ENCODE measurements around the gene STARD5.

- TF ChIP-seq CTCF (conservative IDR thresholded peaks at IDR 0.05) (no peak), ZFX (IDR thresholded peaks at IDR 0.05) (no peak)
Measured at GRCh38 chr15:81282606-81282895, 41.4 kb downstream of the STARD5 start.

Measured in C4-2B (cell line).